ENCODE results near the gene GAL3ST2.

The GAL3ST2 gene

DNA sequence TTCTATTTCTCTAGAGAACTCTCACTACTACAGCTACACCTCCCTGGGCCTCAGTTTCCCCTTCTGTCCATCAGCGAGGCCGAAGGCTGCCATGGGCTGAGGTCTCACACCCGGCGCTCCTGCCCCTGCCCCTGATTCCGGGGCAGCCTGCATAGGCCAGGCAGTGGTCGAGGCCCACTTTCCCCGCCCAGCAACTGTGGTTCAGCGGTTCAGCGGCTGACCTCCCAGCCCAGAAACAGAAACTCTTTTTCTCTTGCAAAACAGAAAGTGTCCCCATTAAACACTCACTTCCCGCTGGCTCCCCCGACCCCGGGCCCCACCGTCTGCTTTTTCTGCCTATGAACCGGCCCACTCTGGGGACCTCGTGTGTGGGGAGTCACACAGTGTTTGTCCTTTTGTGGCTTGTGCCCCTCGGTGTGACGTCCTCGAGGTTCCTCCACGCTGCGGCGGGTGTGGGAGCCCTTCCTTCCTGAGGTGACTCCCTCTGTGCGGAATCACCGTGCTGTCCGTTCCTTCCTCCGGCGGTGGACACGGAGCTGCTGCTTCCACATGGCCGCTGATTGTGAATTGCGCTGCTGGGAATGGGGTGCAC lies 66.1 kb downstream of the GAL3ST2 start:
- in situ Hi-C loops (cut with HindIII; ENCODE audit: low sequenced_read_pairs) = no loop called here

DNA sequence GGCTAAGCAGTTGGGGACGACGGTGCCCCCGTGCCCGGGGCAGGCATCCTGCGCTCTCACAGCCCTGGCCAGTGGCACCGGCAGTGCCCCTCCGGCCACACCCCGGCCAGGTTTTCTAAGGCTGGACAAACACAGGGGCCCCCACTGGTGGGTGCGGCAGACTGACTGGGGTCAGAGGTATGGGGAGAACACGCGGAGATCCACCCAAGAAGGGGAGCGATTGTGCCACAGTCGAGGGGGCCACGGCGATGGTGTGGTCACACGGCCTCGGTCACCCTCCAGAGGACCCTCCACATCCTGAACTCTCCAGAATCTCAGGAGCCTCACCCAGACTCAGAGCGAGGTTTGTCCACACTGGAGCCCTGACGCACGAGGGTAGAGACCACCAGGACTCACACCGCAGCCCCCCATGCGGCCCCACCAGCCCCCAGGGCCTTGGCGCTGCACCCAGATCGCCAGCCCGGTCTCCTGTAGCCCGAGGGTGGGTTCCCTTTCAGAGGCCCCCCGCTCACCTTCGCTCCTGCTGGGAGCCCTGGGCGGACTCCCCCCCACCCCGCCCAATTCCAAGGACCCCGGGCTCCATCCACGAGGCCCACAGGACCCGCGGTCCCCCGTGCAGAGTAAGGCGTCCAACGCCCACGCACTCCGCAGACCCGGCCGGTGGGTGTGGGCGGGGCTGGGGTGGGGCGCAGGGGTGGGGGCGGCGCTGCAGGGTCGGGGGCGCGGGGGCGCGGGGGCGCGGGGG lies 66.9 kb downstream of the GAL3ST2 start:
- in situ Hi-C loops (cut with HindIII; ENCODE audit: low sequenced_read_pairs) = no loop called here

DNA sequence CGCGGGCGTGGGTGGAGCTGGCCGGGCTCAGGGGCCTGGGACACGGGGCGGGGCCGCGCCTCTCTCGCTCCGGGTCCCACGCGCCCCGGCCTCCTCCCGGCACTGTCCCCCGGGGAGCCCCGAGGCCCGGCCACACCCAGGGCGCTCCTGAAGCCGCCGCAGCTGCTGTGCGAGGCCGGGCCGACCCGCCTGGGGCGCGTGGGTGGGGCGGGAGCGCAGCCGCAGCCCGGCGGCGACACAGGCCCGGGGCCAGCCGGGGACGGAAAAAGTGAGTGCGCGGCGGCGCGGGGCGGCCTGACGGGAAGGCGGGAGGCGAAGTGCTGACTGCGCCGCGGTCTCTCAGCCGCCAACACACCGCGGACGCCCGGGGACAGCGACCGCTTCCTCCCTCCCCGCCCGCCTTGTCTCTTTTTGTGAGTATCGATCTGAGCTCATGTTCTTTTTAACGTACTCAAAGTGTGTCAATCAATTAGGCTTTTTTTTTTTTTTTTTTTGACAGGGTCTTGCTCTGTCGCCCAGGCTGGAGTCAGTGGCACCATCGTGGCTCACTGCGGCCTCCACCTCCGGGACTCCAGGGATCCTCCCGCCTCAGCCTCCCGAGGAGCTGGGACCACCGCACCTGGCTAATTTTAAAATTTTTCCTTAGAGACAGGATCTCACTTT lies 67.6 kb downstream of the GAL3ST2 start:
- in situ Hi-C loops (cut with HindIII; ENCODE audit: low sequenced_read_pairs) = no loop called here

DNA sequence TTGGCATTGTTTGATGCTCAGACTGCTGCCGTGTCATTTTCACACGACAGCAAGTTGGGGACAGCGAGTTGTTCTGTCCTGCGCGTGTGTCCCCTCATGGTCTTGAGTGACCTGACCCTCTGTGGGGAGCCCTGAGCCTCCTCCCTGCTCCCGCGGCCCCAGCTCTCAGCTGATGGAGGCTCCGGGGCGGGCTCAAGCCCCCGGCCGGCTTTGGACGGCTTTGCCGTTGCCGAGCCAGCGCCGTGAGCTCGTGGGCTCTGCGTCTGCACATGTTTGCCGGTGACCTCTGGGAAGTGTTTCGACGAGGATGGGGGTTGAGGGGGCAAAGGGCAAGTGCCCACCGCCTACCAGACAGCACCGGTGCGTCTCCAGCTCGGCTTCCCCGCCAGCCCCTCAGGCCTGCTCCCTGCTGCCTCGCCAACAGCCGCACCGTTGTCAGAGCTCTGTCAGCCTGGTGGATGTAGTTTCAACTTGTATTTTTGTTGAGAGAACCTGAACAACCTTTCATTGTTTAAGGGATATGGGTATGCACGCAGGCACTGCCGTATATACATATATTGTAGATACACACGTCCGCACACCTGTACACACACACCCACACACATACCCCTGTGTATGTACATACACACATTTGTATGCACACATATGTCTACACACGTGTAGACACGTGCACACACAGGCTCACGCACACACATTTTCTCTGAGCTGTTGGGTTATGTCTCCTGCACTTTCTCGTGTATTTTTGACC lies 68.4 kb downstream of the GAL3ST2 start:
- in situ Hi-C loops (cut with HindIII; ENCODE audit: low sequenced_read_pairs) = no loop called here

DNA sequence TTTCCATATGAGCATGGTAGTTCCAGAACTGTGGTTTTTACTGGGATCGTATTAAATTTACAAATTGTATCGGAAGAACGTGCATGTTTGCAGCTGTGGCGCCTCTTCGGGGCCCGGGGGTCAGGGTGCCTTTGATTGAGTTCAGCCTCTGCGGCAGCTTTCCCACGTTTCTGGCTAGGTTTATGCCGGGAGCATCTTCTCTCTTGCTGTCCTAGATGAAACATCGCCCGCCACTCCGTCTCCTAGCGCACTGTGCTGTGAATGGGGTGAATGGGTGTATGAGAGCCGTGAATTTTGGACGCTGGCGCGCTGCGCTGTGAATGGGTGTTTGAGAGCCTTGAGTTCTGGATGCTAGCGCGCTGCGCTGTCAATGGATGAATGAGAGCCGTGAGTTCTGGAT lies 69.8 kb downstream of the GAL3ST2 start:
- in situ Hi-C loops (cut with HindIII; ENCODE audit: low sequenced_read_pairs) = no loop called here

DNA sequence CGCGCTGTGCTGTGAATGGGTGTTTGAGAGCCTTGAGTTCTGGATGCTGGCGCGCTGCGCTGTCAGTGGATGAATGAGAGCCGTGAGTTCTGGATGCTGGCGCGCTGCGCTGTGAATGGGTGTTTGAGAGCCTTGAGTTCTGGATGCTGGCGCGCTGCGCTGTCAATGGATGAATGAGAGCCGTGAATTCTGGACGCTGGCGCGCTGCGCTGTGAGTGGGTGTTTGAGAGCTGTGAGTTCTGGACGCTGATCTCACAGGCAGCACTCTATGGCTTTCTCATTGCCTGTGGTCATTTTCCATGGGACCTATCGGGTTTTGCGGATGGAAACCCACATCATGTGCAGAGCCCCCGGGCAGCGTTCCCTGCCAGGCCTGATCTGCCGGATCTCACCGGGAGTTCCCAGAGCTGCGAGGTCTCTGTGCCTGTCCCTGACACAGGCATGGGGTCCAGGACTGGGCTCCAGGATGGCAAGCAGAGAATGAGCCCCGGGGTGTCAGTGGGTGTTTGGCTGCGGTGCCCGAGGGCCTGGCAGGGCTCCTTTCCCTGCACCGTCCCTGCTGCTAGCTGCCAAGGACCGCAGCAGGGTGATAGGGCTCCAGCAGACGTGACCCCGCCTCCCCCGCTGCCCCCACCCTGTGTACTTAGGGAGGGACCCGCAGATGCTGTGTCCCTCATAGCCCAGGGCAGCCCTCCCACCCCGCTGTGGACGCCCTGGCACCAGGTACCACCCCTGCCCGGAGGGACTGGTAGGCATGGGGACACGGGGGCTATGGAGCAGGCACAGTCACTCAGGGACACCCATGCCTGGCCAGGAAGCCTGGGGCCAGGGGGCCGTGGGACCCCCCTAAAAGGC lies 72.4 kb downstream of the GAL3ST2 start:
- in situ Hi-C loops (cut with HindIII; ENCODE audit: low sequenced_read_pairs) = no loop called here

DNA sequence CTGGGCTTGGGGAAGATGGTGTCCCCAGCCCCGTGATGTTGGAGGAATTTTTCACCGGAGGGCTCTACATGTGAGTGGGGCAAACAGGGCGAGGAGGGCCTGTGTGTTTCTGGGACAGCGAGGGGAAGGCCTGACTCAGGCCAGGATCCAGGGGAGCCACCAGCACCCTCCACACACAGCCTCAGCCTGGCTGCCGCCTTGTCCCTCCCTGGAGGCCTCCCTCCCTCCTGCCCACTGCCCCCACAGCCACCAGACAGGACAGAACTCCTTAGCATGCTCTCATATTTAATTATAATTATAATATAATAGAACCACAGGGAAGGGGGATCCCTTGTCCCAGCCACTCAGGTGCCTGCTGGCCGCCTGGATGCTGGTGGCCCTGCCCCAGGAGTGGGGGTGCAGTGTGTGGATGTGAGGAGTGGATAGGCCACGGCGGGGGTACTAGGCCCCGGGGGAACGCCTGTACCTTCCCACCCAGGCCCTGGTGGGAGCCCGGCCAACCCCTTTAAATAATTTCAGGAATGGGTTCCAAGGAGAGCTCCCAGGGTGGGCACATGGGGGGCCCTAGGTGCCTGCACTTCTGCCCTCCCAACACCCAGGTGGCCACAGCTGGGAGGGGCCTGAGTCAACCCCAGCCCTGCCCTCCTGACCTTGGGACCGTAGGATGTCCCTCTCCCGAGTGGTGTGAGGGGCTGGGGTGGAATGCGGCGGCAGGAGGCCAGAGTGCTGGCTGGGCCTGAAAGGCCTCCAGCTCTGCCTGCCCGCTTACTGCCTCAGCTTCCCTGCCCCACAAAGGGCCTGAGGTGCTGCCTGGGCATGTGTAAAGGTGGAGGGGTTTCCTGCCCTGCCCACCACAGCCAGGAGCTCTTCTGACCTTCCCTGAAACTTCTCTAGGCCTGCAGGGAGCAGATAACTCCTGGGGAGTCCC lies 73.3 kb downstream of the GAL3ST2 start:
- in situ Hi-C loops (cut with HindIII; ENCODE audit: low sequenced_read_pairs) = no loop called here

DNA sequence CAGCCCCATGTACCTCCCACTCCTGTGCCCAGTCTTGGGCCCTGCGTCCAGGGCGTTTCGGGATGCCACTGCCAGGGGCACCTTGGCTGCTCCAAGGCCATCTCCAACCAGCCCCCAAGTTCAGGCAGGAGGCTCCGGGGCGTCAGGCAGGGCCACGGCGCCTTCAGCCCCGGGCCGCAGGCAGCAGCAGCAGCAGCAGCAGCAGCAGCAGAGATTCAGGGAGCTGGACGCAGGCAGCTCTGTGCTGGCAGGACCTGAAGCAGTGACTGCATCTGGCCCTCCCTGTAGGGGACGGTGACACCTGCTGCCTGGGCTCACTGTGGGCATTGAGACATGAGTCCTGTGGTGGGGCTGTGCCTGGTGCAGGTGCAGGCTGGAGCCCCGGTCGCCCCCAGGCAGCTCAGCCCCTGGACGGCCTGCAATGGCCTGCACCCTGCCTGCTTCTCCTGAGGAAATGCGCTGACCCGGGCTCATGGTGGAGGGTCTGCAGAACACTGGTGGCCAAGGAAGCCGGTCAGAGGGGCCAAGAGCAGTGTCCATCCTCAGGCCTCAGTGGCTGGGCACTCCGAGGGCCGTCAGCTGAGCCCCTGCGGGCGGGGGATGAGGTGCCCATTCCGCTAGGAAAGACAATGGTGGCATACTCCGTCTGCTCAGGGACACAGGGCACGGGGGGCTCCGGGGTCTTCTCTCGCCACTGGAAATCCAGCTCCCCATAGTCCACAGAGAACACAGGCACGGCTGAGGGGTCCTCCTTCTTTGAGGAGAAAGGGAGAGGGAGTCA lies 74.1 kb downstream of the GAL3ST2 start:
- in situ Hi-C loops (cut with HindIII; ENCODE audit: low sequenced_read_pairs) = no loop called here

DNA sequence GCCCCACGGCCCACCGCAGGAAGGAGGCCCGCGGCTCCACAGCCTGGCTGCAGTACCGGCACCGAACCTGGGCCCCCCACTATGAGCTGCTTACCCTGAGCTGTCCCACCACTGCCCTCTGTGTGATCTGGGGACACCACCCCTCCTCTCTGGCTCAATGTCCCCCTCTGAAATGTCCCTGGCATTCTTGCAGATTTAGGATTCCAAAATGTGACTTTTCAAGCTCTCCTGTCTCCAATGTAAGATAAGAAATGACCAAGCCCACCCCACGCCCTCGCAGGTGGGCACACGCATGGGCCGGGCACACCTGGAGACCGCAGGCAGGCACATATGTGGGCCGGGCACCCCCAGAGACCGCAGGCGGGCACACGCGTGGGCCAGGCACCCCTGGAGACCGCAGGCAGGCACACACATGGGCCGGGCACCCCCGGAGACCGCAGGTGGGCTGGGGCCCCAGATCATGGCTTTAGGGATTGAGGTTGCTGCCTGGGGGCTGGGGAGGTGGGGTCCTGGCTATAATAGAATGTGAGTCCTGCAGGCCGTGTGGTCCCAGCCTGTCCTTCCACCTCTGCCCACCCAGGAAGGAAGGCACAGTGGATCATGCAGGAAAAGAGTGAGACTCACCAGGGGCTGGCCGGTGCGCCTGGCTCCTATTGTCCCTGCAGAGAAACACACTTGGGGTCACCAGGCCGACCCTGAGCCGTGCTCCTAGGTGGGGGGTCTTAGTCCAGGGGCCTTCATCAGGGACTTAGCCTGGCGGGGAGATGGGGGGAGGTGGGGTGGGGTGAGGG lies 74.9 kb downstream of the GAL3ST2 start:
- in situ Hi-C loops (cut with HindIII; ENCODE audit: low sequenced_read_pairs) = no loop called here

DNA sequence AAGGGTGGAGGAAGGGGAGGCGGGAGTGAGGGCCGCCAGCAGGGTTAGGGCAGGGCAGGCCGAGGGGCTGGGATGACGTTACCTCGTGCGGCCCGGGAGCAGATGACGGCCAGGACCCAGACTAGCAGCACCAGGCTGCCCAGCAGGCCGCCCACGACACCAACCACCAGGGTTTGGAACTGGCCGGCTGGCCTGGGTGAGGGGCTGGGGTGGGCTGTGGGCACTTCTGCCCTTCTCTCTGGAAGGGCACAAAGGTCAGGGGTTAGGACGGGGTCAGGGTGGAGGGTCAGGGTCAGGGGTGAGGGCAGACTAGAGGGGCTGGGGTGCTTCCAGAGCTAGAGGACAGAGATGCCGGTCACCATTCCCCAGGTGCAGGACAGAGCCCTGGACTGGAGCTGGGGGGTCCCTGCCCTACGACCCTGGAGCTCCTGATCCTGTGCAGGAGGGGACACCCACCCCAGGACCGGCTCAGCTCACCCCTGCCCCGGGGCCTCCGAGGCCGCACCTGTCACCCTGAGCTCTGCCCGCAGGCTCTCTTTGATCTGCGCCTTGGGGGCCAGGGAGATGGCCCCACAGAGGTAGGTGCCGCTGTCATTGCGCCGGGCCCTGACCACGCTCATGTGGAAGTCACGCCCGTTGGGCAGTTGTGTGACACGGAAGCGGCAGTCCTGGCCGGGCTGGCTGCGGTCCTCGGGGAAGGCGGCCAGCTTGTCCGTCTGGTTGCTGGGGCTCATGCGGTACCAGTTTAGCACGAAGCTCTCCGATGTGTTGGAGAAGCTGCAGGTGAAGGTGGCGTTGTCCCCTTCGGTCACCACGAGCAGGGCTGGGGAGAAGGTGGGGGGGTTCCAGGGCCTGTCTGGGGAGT lies 75.7 kb downstream of the GAL3ST2 start:
- in situ Hi-C loops (cut with HindIII; ENCODE audit: low sequenced_read_pairs) = no loop called here

DNA sequence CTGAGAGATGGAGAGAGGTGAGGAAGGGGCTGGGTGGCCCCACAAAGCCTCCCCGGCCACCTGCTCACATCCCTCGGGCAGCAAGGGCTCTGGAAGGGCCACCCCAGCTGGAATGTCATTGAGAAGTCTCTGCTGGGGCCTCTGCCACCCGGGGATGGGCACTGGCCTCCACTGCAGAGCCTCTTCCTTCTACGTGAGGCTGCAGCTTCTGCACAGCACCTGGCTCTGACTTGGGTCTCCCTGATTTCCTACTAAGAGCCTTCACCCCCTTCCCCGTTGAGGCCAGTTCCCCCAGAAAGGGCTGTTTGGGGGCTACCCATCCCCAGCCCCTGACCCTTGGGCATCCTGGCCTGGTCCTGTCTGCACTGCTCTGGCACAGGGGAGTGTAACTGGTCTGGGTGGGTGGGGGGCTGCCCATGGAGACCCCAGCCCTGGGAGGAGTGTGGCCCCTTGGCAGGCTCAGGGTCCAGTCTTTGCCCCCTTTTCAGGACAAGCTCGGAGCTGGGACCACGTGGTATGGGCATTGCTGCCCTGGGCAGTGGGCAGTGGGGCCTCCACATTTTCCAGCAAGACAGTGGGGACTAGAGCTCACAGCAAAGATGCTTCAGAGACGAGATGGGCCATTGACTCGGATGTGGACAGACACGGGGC lies 76.5 kb downstream of the GAL3ST2 start:
- in situ Hi-C loops (cut with HindIII; ENCODE audit: low sequenced_read_pairs) = no loop called here
